GM21786 (cell line): ENCODE data around the gene EIF3L.

Source experiments
- ATAC-seq: cut with Tn5 transposase; IDR thresholded peaks from one replicate; pipeline ENCODE4 v1.9.1; 2021; ENCODE audit not compliant: unreplicated experiment

Gene EIF3L

GRCh38 chr22:37926358-37926757 lies 77.1 kb downstream of the EIF3L start:
- no peak for ATAC-seq

- ATAC-seq = no peak
Observed at GRCh38 chr22:37926771-37927636, 77.8 kb downstream of the EIF3L start.

GRCh38 chr22:37927637-37927936 lies 78.4 kb downstream of the EIF3L start:
- ATAC-seq = no peak

- ATAC-seq = no peak
Observed at GRCh38 chr22:37929390-37929789, 80.2 kb downstream of the EIF3L start.

GRCh38 chr22:37930270-37930951 lies 81.2 kb downstream of the EIF3L start:
- no peak for ATAC-seq

GRCh38 chr22:37930952-37931440 lies 81.8 kb downstream of the EIF3L start:
- ATAC-seq = no peak

- ATAC-seq = no peak
Observed at GRCh38 chr22:37931893-37932389, 82.7 kb downstream of the EIF3L start.

- no peak for ATAC-seq
Observed at GRCh38 chr22:37932401-37932800, 83.2 kb downstream of the EIF3L start.

GRCh38 chr22:37932821-37933578 lies 83.8 kb downstream of the EIF3L start:
- no peak for ATAC-seq

- no peak for ATAC-seq
Observed at GRCh38 chr22:37933711-37934376, 84.6 kb downstream of the EIF3L start.
